GM04504 (cell line): Measurements from ENCODE around the gene AP1M2.
A peak's percentile ranks its signal among the peaks of the same experiment; 100 is the strongest.
"Not testable (repeated sequence)": the region's sequence is repeated elsewhere in the genome, so short reads cannot be mapped to it uniquely, and the experiment has no call there.

ENCODE experiments used
- DNase-seq: peaks from one replicate; pipeline ENCODE4 v3.0.0-alpha.2; 2012; ENCODE audit warnings: low read depth

Gene AP1M2

DNA sequence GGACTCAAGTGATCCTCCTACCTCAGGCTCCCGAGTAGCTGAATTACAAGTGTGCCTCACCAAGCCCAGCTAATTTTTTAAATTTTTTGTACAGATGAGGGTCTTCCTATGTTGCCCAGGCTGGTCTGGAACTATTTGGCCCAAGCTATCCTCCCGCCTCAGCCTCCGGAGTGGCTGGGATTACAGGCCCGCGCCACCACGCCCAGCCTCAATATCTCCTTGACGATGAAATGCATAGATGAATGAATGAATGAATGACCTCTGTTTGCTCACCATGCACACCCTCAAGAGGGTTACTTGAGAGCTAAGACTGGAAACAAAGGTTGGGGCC lies 14.9 kb upstream of the AP1M2 start:
- no peak for DNase-seq

DNA sequence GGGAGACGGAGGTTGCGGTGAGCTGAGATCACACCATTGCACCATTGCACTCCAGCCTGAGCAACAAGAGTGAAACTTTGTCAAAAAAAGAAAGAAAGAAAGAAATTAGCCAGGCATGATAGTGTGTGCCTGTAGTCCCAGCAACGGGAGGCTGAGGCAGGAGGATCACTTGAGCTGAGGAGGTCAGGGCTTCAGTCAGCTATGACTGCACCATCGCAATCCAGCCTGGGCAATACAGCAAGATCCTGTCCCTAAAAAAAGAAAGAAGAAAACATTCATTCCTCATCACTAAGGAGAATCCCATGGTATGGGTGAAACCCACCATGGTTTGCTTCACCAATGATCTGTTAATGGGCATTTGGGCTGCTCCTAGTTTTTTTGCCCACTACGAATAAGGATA lies 13.0 kb upstream of the AP1M2 start:
- DNase-seq, result no peak

DNA sequence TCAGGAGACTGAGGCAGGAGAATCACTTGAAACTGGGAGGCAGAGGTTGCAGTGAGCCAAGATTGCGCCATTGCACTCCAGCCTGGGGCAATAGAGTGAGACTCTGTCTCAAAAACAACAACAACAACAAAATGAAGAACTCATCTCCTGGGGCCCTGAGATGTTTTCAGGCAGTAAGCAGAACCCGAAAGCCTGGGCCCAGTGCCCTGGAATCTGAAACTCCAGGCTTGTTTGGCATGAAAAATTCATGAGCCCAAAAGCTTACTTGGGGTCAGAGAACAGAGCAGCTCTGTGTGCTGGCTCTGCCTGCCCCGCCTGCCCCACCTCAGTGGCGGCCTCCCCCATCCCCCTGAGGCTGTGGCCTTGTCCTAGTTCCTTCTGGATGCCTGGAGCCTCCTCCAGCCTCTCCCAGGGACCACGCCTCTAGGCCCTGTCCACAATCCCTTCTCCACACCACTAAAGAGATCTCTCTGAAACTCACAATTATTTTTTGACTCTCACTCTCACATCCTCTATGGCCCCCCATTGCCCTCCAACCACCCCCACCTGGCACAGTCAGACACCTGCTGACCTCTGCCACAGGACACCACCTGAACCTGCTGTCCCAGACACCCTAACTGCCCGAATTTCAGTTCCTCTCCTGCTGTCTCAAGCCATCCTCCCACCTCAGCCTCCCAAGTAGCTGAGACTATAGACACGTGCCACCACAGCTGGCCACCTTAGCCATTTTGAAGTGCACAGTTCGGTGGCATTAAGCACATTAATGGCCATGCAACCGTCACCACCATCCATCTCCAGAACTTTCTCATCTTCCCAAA lies 6.9 kb upstream of the AP1M2 start:
- DNase-seq, result no peak

DNA sequence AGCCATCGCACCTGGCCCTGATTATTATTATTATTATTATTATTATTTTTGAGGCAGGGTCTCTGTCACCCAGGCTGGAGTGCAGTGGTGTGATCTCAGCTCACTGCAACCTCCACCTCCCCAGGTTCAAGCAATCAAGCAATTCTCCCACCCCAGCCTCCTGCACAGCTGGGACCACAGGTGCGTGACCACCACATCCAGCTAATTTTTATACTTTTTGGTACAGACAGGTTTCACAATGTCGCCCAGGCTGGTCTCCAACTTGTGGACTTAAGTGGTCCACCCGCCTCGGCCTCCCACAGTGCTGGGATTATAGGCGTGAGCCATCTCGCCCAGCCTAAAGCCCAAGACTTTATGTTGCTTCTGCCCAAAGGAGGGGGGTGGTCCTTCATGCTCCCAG lies 6.0 kb upstream of the AP1M2 start:
- DNase-seq, result no peak

DNA sequence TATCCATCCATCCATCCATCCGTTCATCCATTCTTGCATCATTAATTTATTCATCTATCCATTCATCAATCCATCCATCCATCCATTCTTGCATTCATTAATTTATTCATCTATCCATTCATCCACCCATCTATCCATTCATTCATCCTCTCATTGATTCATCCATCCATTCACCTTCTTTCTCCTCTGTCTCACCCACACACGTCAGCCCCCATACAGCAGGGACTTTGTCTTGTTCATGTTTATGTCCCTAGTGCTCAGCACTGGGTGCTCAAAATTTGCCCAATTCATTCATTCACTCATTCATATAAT lies 683 bp upstream of the AP1M2 start:
- DNase-seq, result no peak

DNA sequence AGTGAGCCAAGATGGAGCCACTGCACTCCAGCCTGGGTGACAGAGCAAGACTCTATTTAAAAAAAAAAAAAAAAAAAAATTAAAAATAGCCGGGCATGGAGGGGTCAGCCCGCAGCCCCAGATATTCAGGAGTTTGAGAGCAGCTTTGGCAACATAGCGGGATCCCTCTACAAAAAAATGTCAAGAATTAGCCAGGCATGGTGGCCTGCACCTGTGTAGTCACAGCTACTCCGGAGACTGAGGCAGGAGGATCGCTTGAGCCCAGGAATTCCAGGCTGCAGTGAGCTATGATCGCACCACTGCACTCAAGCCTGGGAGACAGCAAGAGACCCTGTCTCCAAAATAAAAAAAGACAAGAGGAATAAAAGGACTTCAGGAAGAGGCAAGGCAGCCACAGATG lies 716 bp downstream of the AP1M2 start:
- no peak for DNase-seq

DNA sequence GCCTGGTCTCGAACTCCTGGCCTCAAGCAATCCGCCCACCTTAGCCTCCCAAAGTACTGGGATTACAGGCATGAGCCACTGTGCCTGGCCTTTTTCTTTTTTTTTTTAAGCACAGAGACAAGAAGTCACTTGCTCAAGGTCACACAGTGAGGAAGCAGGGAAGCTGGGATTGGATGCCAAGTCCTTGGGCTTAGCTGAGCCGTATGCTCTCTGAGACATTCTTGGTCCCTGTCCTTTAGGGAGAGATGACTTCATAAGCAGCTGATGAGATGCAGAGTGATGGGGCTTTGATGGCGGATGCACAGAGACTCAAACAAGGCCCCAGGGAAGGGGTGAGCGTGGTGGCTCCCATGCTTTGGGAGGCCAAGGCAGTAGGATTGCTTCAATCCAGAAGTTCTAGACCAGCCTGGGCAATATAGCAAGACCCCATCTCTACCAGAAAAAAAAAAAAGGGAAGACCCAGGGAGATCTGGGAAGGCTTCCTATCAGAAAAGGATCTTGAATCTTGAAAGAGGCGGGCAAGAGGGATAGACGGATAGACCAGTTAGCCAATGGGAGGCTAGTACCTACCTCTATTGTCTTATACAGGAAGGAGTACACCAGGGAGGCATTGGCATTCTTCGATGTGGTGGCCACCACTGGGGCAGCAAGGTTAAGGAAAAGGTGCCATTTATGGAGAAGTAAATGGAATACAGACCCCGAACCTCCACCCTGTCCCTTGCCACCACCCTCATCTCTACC lies 3.9 kb downstream of the AP1M2 start:
- no peak for DNase-seq

DNA sequence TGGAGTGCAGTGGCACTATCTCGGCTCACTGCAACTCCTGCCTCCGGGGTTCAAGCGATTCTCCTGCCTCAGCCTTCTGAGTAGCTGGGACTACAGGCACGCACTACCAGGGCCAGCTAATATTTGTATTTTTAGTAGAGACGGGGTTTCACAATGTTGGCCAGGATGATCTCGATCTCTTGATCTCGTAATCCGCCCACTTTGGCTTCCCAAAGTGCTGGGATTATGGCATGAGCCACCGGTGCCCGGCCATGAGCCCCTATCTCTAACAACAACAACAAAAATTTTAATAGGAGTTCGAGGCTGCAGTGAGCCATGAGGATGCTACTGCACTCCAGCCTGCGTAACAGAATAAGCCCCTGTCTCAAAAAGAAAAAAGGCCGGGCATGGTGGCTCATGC lies 5.0 kb downstream of the AP1M2 start:
- no peak for DNase-seq

DNA sequence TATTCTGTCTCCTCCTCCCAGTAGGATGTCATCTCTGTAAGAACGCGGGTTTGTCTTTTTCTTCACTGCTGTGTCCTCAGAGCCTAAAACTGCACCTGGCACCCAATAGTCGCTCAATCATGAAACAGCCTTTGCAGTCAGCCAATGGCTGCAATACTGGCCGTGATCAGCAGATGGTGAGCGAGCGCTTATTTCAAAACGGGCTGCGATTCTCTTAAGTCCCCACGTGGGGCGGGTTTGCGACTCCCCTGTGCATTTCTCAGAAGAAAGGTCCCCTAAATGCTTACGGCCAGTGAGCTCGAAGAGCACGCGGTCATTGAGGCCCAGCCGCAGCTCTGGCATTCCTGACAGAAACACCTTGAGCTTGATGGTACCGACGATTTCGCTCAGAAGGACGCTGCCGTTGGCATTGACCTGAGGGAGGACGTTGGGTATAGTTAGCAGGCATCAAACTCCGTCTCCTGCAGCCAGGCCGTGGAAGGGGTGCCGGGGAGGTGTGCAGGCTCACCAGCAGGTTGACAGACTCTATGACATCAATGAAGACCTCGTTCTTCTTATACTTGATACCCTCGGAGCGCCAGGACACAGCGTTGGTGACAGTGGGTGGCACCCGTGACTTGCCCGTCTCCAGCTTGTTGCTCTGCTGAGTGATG lies 6.0 kb downstream of the AP1M2 start:
- DNase-seq, result peak; percentile 72

DNA sequence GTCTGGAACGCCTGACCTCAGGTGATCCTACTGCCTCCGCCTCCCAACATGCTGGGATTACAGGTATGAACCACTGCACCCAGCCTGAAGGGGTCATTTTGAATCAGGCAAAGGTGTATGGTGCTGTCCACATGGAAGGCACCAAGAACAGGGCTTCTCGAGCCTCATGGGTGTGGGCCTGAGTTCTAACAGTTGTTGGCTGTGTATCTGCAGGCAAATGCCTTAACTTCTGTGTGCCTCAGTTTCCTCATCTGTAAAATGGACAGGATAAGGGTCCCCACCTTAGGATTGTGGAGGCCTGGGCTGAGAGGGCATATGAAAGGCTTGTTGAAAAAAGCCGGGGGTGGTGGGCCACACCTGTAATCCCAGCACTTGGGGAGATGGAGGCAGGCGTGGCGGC lies 9.2 kb downstream of the AP1M2 start:
- DNase-seq, result no peak

DNA sequence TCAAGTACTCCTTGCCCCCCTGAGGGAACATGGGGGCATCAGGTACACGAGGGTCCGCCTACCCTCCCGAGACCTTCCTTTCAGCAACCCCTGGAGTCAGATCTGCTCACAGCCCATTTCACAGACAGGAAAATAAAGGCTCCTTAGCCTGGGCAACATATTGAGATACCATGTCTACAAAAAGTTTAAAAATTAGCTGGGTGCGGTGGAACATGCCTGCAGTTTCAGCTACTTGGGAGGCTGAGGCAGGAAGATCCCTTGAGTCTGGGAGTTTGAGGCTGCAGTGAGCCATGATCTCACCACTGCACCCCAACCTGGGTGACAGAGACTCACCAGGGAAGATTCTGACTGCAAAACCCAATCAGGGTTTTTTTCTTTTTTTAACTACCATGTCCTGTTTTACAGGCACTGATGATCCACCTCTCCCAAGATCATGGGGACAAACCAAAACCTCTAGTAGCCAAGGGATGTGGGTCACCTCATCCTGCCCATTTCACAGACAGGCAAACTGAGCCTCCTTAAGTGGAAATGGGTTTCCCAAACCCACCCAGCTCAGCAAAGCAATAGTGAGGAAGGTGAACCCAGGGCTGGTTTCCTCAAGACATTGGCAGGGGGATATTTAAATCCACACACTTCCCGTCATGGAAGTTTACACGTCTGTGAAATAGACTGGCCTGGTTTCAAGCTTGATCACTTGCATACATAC lies 11.9 kb downstream of the AP1M2 start:
- no peak for DNase-seq

DNA sequence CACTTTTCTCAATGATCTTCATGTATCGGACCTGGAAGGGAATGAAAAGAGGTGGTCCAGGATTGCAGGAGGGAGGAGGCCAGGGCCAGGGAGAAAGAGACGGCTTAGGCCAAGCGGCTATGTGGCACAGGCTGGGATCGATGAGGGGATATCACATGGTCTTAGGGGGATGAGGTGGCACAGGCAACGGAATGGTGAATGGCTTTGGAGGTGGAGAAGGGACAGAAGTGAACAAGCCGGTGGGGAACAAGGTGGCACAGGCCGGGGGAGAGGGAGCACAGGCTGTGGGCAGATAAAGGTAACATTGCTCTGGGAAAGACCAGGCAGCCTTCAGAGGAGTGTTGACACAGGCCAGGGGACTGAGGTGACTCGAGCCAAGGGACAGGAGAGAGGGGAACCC lies 12.7 kb downstream of the AP1M2 start:
- DNase-seq, result no peak

DNA sequence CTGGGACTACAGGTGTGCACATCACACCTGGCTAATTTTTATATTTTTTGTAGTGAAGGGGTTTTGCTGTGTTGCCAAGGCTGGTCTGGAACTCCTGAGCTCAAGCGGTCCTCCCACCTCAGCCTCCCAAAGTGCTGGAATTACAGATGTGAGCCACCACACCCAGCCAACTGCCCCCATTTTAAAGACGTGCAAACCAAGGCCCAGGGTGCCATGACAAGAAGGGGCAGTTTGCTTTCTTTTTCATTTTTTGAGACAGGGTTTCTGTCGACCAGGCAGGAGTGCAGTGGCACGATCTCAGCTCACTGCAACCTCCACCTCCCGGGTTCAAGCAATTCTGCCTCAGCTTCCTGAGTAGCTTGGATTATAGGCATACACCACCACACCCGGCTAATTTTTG lies 13.3 kb downstream of the AP1M2 start:
- DNase-seq, result not testable (repeated sequence)

DNA sequence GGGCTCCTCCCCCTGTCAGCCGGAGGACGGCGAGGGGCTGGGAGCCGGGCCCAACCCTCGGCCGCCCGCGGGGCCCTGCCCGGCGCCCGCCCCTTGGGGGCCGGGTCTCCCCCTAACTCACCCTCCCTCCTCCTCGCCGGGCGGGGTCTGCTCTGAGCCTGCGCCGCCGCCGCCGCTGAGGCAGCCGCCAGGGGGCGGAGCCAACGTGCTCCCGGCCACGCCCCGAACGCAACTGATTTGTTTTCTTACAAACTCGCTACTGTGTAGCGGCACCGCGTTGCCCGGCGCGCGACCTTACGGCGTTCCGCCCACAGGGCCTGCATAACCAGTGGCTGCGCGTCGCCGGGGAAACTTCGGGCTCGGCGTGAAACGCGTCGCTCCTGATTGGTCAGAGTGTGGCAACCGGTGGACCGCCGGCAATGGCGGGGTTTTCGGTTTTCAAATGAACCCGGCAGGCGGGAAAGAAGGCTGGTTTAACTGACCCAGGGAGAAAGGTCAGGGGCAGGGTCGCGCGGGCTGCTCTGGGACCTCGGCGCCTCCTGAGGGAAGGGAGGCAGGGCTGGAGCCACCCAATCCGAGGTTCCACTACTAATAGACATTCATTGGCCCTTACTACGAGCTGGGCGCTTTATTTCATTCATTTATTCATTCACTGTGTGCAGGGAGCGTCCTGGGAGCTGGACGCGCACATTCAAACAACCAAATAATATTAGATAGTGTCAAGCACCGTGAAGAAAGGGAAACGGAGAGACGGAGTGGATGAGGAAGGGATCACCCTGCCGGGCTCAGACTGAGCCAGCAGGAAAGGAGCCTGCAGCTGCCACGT lies 18.1 kb downstream of the AP1M2 start, which contains the start of gene CDKN2D:
TSS of gene CDKN2D (minus strand) at position 154 of the 826 bp plus-strand sequence. CDS start 326 bp downstream, outside the sequence.
- peak; percentile 99 for DNase-seq

DNA sequence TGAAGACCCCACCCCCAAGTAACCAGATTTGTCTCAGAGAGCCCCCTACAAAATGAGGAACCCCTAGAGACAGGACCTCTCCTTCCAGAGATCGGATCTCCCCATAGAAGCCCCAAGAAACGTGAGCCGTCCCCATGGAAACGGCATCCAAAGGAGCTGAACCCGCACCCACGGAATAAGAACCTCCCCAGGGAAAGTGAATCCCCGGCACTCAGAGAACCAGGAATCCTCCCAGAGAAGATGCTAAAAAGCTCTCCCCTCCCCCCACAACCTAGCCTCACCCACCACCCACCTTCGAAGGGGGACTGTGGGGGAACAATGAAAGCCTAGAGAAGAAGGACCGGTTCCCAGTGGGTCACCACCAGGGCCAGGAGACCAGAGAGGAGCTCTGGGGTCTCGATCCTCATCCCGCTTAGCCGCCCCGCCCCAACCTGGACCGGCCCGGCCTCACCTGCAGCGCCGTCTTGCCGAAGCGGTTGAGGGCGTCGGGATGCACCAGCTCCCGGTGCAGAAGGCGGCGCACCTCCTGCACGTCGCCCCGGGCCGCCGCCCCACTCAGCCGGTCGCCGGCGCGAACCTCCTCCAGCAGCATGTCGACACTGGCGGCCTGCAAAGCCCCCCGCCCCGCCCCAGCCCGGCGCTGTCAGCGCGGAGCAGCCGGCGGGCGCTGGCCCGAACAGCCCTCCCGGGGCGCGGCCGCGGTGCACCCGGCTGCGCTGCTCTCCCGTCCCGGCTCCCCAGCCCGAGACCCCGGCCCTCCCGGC lies 18.9 kb downstream of the AP1M2 start:
- DNase-seq, result no peak

DNA sequence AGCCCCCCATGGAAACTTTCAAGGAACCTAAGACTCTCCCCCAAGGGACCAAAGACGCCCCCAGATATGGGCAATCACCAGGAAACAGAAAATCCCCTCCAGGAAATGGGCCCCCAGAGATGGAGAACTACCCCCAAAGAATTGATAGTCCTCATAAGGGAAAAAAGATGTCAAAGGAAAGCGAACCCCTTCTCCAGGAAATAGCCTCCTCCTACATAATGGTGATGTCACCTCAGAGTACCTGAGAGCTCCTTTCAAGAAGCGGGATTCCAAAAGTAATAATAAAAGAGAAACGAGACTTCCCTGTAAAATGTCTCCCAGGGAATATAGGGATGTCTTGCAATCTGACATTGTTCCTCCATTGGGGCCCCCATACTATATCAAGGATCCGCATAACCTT lies 19.5 kb downstream of the AP1M2 start:
- no peak for DNase-seq

DNA sequence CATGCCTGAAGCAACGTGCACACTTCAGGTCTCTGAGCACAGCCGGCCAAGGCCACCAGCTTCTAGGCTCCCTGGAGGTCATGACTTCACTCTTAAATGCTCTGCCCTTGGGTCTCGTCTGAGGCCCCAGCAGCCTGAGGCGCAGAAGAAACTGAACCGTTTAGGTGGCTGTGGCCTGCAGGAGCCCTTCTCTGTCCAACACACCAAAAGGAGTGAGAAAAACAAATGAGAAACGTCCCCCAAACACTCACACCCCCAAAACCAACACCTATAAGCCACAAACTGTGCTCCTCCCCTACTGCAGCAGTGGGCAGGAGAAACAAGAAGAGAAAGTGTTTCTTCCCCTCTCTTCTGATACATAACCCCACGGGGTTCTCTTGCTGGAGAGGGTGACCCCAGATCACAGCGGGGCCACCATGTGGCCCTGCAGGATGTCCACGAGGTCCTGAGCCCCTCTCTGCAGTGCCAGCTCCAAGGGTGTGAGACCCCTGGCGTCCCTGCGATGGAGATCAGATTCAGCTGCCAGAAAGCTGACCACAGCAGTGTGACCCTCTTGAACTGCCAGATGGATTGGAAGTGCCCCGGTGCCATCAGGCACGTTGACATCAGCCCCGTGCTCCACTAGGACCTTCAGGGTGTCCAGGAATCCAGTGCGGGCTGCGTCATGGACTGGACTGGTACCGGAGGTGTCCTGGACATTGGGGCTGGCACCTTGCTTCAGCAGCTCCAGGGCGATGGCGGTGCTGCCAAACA lies 20.3 kb downstream of the AP1M2 start:
- DNase-seq, result no peak

DNA sequence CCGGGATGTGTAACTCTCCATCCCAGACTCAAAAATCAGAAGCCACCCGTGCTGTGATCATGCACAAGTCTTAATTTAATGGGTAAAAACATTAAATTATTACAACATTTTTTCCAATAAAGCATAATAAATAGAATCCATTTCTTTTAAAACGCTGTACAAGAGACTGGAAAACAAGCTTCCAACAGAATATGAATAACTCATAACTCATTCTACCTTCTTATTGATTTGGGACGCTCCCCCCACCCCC lies 20.8 kb downstream of the AP1M2 start:
- DNase-seq, result no peak

DNA sequence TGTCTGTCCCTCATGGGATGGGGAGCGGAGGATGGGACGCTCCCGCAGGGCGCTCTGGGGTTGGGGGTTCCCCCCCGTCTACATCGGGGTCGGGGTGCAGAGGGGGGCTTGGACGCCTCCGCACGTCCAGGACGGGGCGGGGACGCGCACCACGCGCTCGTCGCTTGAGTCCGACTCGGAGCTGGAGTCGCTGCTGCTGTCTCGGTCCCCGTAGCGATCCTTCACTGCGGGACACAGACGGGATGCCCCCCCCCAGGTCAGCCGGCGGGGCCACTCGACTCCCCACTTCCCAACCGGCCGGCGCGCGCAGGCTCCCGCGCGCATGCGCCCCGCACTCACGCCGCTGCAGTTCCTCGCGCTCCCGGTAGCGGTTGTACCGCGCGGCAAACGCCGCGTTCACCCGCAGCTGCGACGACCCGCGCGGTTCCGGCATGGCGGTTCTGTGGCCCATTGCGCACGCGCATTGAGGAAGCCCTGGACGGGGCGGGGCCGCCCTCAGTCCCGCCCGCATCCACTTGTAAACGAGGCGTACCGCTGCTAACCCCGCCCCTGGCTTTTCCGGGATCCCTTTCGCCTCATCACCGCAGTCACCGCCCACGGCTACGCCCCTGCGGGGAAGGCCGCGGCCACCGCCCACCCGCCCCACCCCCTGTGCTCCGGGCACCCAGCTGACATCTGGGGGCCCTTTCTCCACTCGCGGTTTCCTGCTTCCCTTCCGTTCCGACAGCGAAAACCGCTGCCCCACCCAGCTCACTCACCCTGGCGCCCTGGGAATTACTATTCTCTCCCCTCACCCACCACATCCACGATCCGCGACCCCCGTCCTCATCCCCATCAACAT lies 21.3 kb downstream of the AP1M2 start, which contains the start of gene KRI1:
TSS of gene KRI1 (minus strand) at position 444 of the 841 bp plus-strand sequence. CDS start at position 433, 11 bp downstream.
- DNase-seq, result peak; percentile 93
